K562 (cell line): Measurements from ENCODE around the gene EHBP1L1. TPM values are rescaled to one million over a fixed set of nuclear protein-coding genes. Genes with fewer than 3 reads are reported as not detected.
A peak's percentile ranks its signal among the peaks of the same experiment; 100 is the strongest.

Source experiments
- ASH1L ChIP-seq: fragments of 450-650 bp; IDR thresholded peaks from 2 replicates; pipeline ENCODE4 v1.6.1; 2018; ENCODE audit warnings: borderline replicate concordance, mild to moderate bottlenecking, low read depth; ENCODE audit not compliant: partially characterized antibody
- BDP1 ChIP-seq: IDR thresholded peaks from 3 replicates; pipeline ENCODE4 v1.6.1; 2011; ENCODE audit not compliant: insufficient read length, insufficient read depth
- DNMT1 ChIP-seq: fragments of 450-650 bp; IDR thresholded peaks from 2 replicates; pipeline ENCODE4 v1.6.1; 2016; ENCODE audit warnings: antibody characterized with exemption, mild to moderate bottlenecking
- EGR1 ChIP-seq: fragments of 450-650 bp; conservative IDR thresholded peaks from 2 replicates; pipeline ENCODE4 v1.6.1; 2017; ENCODE audit warnings: mild to moderate bottlenecking
- FOXA1 ChIP-seq: fragments of 450-650 bp; IDR thresholded peaks from 2 replicates; pipeline ENCODE4 v1.6.1; 2016; ENCODE audit warnings: mild to moderate bottlenecking, borderline replicate concordance
- FOXP1 ChIP-seq: sonication (generic); formaldehyde crosslinking; IDR thresholded peaks from 2 replicates; pipeline ENCODE4 v1.8.0; 2022; ENCODE audit warnings: mild to moderate bottlenecking, missing genetic modification reagents
- HNRNPLL ChIP-seq: fragments of 200-400 bp; formaldehyde crosslinking; IDR thresholded peaks from 2 replicates; pipeline ENCODE4 v1.6.1; 2017; ENCODE audit warnings: low read length, low read depth, mild to moderate bottlenecking; ENCODE audit not compliant: poor library complexity, severe bottlenecking
- JUND ChIP-seq, 2 experiments: IDR thresholded peaks; 2 replicates in 1 of 2; 3 replicates in 1 of 2; pipeline ENCODE4 v1.6.1; 2011; ENCODE audit warnings: borderline replicate concordance in 2 of 2, low read depth in 2 of 2, low read length in 2 of 2, improper control_type of control experiment in 1 of 2, missing biosample characterization in 1 of 2, missing genetic modification characterization in 1 of 2, missing genetic modification reagents in 1 of 2
- L3MBTL2 ChIP-seq: fragments of 450-650 bp; IDR thresholded peaks from 2 replicates; pipeline ENCODE4 v1.6.1; 2016; ENCODE audit warnings: mild to moderate bottlenecking, moderate library complexity
- MECOM ChIP-seq: fragments of 250-450 bp; sonication (Bioruptor Pico); IDR thresholded peaks from 2 replicates; pipeline ENCODE4 v1.8.0; 2022; ENCODE audit warnings: inconsistent platforms
- NCOA1 ChIP-seq: fragments of 450-650 bp; IDR thresholded peaks from 2 replicates; pipeline ENCODE4 v1.6.1; 2016; ENCODE audit warnings: low read depth
- PML ChIP-seq: IDR thresholded peaks from 2 replicates; pipeline ENCODE4 v1.6.1; 2012; ENCODE audit warnings: low read length, inconsistent platforms
- SMAD4 ChIP-seq: fragments of 250-450 bp; sonication (Bioruptor Pico); conservative IDR thresholded peaks from 2 replicates; pipeline ENCODE4 v1.8.0; 2021; ENCODE audit warnings: inconsistent platforms, mild to moderate bottlenecking, moderate library complexity
- SNIP1 ChIP-seq: fragments of 450-650 bp; IDR thresholded peaks from 2 replicates; pipeline ENCODE4 v1.7.1; 2017; ENCODE audit warnings: low read depth, mild to moderate bottlenecking
- TAF1 ChIP-seq: IDR thresholded peaks from 2 replicates; pipeline ENCODE4 v1.6.1; 2011; ENCODE audit warnings: mild to moderate bottlenecking, low read length, moderate library complexity; ENCODE audit not compliant: insufficient read depth, control insufficient read depth, severe bottlenecking; ENCODE audit errors: extremely low read depth
- ZBTB1 ChIP-seq: sonication (generic); formaldehyde crosslinking; IDR thresholded peaks from 2 replicates; pipeline ENCODE4 v1.8.1; 2023; ENCODE audit warnings: missing genetic modification reagents, low read depth, mild to moderate bottlenecking, borderline replicate concordance
- ZFP1 ChIP-seq: fragments of 450-650 bp; formaldehyde crosslinking; IDR thresholded peaks from 2 replicates; pipeline ENCODE4 v1.4.0; 2020; ENCODE audit warnings: mild to moderate bottlenecking, mixed read lengths
- ZNF316 ChIP-seq: fragments of 450-650 bp; IDR thresholded peaks from 2 replicates; pipeline ENCODE4 v1.6.1; 2016
- ZNF41 ChIP-seq: fragments of 250-450 bp; sonication (Bioruptor Pico); conservative IDR thresholded peaks from 2 replicates; pipeline ENCODE4 v1.4.0; 2020; ENCODE audit warnings: mild to moderate bottlenecking
- ZNF431 ChIP-seq: sonication (generic); formaldehyde crosslinking; IDR thresholded peaks from 2 replicates; pipeline ENCODE4 v1.8.0; 2022; ENCODE audit warnings: mild to moderate bottlenecking, missing genetic modification reagents
- ZNF696 ChIP-seq: fragments of 250-450 bp; sonication (Bioruptor Pico); conservative IDR thresholded peaks from 2 replicates; pipeline ENCODE4 v1.4.0; 2020; ENCODE audit warnings: mild to moderate bottlenecking, moderate library complexity
- polyA plus RNA-seq, 8 experiments: library from polyadenylated mRNA; depleted of rRNA in 4 of 8; stranded (reverse) in 5 of 8; unstranded in 3 of 8; fragments of >200 nt; fragmentation: Nextera tagmentation in 2 of 8; fragmentation: Illumina TruSeq in 1 of 8; extraction: Ambion mirVana in 2 of 8; extraction: Trizol in 1 of 8; gene quantifications; 2 replicates each; pipeline versions ENCODE4 v1.2.1 to v1.2.3, GENCODE V29; 2011 to 2014; ENCODE audit warnings: inconsistent platforms in 1 of 8, missing spikeins in 1 of 8
- total RNA-seq, 7 experiments: library from RNA; depleted of rRNA in 6 of 7; stranded (reverse); fragments of >200 nt in 6 of 7; fragmentation: Illumina TruSeq in 2 of 7; extraction: Trizol in 2 of 7; gene quantifications; 2 replicates each; pipeline versions ENCODE4 v1.2.1 to v1.2.3, GENCODE V29; 2011 to 2021; ENCODE audit warnings: low replicate concordance in 1 of 7
- TF ChIP-seq, protein P1 (sequence below): fragments of 250-450 bp; sonication (Bioruptor Pico); IDR thresholded peaks from 2 replicates; pipeline ENCODE4 v1.4.0; 2020; ENCODE audit warnings: borderline replicate concordance
- TF ChIP-seq, protein P2 (sequence below): fragments of 450-650 bp; formaldehyde crosslinking; IDR thresholded peaks from 2 replicates; pipeline ENCODE4 v1.4.0; 2020; ENCODE audit warnings: mild to moderate bottlenecking, moderate library complexity
- TF ChIP-seq, protein P3 (sequence below): fragments of 250-450 bp; sonication (Bioruptor Pico); IDR thresholded peaks from 2 replicates; pipeline ENCODE4 v1.5.0; 2020; ENCODE audit warnings: mild to moderate bottlenecking

The EHBP1L1 gene
- total and polyA plus RNA-seq, 9 of the 15 experiments (the other 6 are each of a cell fraction or from before 2014, with no cell fraction given): 0.03 to 87.1 (median 26.3) TPM

DNA sequence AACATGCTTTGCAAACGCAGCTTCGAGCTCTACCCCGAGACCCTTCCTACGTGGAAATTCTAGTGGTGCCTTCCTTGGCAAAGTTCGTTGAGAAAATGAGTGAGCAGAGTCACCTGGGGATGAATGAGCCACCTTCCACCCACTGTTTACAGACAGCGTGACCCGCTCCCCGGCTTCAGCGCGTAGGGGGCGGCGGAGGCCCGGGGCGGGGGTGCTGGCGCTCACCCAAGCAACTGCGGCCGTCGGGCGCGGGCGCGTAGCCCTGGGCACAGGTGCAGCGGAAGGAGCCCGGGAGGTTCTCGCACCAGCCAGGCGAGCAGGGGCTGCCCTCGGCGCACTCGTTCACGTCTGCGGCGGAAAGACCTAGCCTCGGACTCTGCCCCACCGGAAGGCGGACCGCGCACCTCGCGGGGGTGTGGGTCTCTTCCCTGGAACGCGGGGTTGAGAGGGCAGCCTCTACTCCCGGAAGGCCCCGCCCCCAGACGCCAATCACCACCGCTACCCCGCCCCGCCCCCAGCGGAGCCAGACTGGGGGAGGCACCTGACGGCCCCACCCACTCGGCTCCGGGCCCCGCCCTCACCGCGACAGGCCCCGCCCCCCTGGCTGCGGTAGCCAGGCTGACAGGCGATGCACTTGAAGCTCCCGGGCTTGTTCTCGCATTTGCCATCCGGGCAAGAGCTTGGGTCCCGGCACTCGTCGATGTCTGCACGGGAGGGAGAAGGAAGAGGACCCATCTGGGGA, 29.5 kb upstream of the EHBP1L1 start (continued):
- TF ChIP-seq, protein P1, sequence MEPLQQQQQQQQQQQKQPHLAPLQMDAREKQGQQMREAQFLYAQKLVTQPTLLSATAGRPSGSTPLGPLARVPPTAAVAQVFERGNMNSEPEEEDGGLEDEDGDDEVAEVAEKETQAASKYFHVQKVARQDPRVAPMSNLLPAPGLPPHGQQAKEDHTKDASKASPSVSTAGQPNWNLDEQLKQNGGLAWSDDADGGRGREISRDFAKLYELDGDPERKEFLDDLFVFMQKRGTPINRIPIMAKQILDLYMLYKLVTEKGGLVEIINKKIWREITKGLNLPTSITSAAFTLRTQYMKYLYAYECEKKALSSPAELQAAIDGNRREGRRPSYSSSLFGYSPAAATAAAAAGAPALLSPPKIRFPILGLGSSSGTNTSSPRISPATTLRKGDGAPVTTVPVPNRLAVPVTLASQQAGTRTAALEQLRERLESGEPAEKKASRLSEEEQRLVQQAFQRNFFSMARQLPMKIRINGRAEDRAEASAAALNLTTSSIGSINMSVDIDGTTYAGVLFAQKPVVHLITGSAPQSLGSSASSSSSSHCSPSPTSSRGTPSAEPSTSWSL (CRISPR knock-in tag): no peak
- TF ChIP-seq DNMT1 (no peak), NCOA1 (no peak), FOXP1 (CRISPR knock-in tag) (no peak), PML (no peak), FOXA1 (no peak), SNIP1 (no peak), ZNF41 (no peak), BDP1 (no peak), JUND (IDR thresholded peaks at IDR 0.05; ENCODE audit: borderline replicate concordance, low read depth, low read length) (0 out of 2 replicates have a peak, but pooled peaks have one; percentile 2), JUND (tag; IDR thresholded peaks at IDR 0.05; ENCODE audit: borderline replicate concordance, low read depth, low read length) (no peak), ZNF696 (CRISPR knock-in tag) (no peak), ZNF316 (no peak), SMAD4 (CRISPR knock-in tag) (peak; percentile 56; the same call in 1 of the 2 replicates), L3MBTL2 (peak; percentile 68; the same call in 1 of the 2 replicates), ZFP1 (CRISPR knock-in tag) (no peak), ASH1L (no peak), HNRNPLL (peak; percentile 35), EGR1 (peak; percentile 86), TAF1 (no peak), ZBTB1 (CRISPR knock-in tag) (no peak), ZNF431 (no peak), MECOM (CRISPR knock-in tag) (no peak)
- TF ChIP-seq, protein P2, sequence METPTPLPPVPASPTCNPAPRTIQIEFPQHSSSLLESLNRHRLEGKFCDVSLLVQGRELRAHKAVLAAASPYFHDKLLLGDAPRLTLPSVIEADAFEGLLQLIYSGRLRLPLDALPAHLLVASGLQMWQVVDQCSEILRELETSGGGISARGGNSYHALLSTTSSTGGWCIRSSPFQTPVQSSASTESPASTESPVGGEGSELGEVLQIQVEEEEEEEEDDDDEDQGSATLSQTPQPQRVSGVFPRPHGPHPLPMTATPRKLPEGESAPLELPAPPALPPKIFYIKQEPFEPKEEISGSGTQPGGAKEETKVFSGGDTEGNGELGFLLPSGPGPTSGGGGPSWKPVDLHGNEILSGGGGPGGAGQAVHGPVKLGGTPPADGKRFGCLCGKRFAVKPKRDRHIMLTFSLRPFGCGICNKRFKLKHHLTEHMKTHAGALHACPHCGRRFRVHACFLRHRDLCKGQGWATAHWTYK: no peak
- TF ChIP-seq, protein P3, sequence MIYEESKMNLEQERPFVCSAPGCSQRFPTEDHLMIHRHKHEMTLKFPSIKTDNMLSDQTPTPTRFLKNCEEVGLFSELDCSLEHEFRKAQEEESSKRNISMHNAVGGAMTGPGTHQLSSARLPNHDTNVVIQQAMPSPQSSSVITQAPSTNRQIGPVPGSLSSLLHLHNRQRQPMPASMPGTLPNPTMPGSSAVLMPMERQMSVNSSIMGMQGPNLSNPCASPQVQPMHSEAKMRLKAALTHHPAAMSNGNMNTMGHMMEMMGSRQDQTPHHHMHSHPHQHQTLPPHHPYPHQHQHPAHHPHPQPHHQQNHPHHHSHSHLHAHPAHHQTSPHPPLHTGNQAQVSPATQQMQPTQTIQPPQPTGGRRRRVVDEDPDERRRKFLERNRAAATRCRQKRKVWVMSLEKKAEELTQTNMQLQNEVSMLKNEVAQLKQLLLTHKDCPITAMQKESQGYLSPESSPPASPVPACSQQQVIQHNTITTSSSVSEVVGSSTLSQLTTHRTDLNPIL (CRISPR knock-in tag): no peak
